GM10266 (cell line): Measurements from ENCODE around the gene MARS1.
"Not testable (repeated sequence)": the region's sequence is repeated elsewhere in the genome, so short reads cannot be mapped to it uniquely, and the experiment has no call there.

ENCODE experiments used
- DNase-seq: peaks from one replicate; pipeline ENCODE4 v3.0.0; 2012; ENCODE audit errors: extremely low spot score
- CTCF ChIP-seq: IDR thresholded peaks from 2 replicates; pipeline ENCODE4 v1.5.1; 2012; ENCODE audit warnings: mild to moderate bottlenecking, low read depth; ENCODE audit not compliant: control insufficient read depth, insufficient read depth; ENCODE audit errors: missing control alignments

Gene MARS1

GRCh38 chr12:57514720-57515407 is 27.0 kb downstream of the MARS1 start:
- TF ChIP-seq CTCF: no peak
- DNase-seq: no peak

- DNase-seq: no peak
- TF ChIP-seq CTCF: no peak
Measured at GRCh38 chr12:57515408-57515933, 27.6 kb downstream of the MARS1 start.

- no peak for TF ChIP-seq CTCF
- DNase-seq: no peak
Measured at GRCh38 chr12:57515934-57516541, 28.2 kb downstream of the MARS1 start.

- TF ChIP-seq CTCF: no peak
- no peak for DNase-seq
Measured at GRCh38 chr12:57516617-57517153, 28.8 kb downstream of the MARS1 start.

GRCh38 chr12:57517187-57517586 is 29.3 kb downstream of the MARS1 start:
- DNase-seq: no peak
- TF ChIP-seq CTCF: no peak

- DNase-seq: not testable (repeated sequence)
Measured at GRCh38 chr12:57517718-57518117, 29.9 kb downstream of the MARS1 start.

GRCh38 chr12:57518176-57518919 is 30.5 kb downstream of the MARS1 start:
- DNase-seq: no peak
- TF ChIP-seq CTCF: no peak
